DND-41 (cell line): ENCODE results near the gene OR2B3.

Source experiments
- CTCF ChIP-seq: IDR thresholded peaks from 2 replicates; pipeline ENCODE4 v1.5.1; 2012; ENCODE audit warnings: borderline replicate concordance, low read length, moderate library complexity, mild to moderate bottlenecking; ENCODE audit not compliant: poor library complexity, severe bottlenecking; ENCODE audit errors: extremely low read depth
- EZH2 ChIP-seq: IDR thresholded peaks from 3 replicates; pipeline ENCODE4 v1.6.1; 2012; ENCODE audit warnings: borderline replicate concordance, low read depth, mild to moderate bottlenecking, moderate library complexity, low read length, inconsistent platforms; ENCODE audit not compliant: severe bottlenecking

- TF ChIP-seq CTCF (no peak), EZH2 (no peak)
Observed at GRCh38 chr6:29092957-29093356, 5.8 kb upstream of the OR2B3 start.
